ENCODE data around the gene NR6A1.

NR6A1 gene

GRCh38 chr9:124645274-124645673, 125.8 kb downstream of the NR6A1 start:
- H3K4me1 ChIP-seq (ENCODE audit: control insufficient read depth, low read length), result no peaks in the 10 kb centered on the region
- no peak overlapping the region for H3K4me3 ChIP-seq (ENCODE audit: low read length)
- no peaks in the 10 kb centered on the region for H3F3A ChIP-seq (ENCODE audit: control insufficient read depth, insufficient read depth)
- no peaks in the 10 kb centered on the region for H3K9me3 ChIP-seq (ENCODE audit: control insufficient read depth, insufficient read depth, low read length)
- no peak overlapping the region for H3K4me2 ChIP-seq (ENCODE audit: low read length)
- no peaks in the 10 kb centered on the region for H4K20me1 ChIP-seq (ENCODE audit: control insufficient read depth, insufficient read depth, low read depth, low read length)
- no peaks in the 10 kb centered on the region for H3K9me2 ChIP-seq (replicated peaks; ENCODE audit: control insufficient read depth, low read length)
- H3K79me2 ChIP-seq (ENCODE audit: control insufficient read depth, low read length), result no peaks in the 10 kb centered on the region
- no peak overlapping the region for H3K27ac ChIP-seq (ENCODE audit: low read depth, low read length)
- TF ChIP-seq CTCF (IDR thresholded peaks at IDR 0.05; ENCODE audit: low read depth, low read length, poor library complexity, severe bottlenecking), result no peak
- no peak for TF ChIP-seq EZH2phosphoT487 (IDR thresholded peaks at IDR 0.05; ENCODE audit: borderline replicate concordance, low read length)
- H3K27me3 ChIP-seq (ENCODE audit: control insufficient read depth, low read length), result no peaks in the 10 kb centered on the region
- no peaks in the 10 kb centered on the region for H3K36me3 ChIP-seq (ENCODE audit: control insufficient read depth, low read length)

- no peak for TF ChIP-seq EZH2phosphoT487 (IDR thresholded peaks at IDR 0.05; ENCODE audit: borderline replicate concordance, low read length)
- no peak for TF ChIP-seq CTCF (IDR thresholded peaks at IDR 0.05; ENCODE audit: low read depth, low read length, poor library complexity, severe bottlenecking)
- H3K9me3 ChIP-seq (ENCODE audit: control insufficient read depth, insufficient read depth, low read length), result no peaks in the 10 kb centered on the region
Measured at GRCh38 chr9:124639637-124640036, 131.5 kb downstream of the NR6A1 start.

GRCh38 chr9:124635285-124635684, 135.8 kb downstream of the NR6A1 start:
- Histone ChIP-seq H3K27ac (ENCODE audit: low read depth, low read length) (no peak overlapping the region), H3K4me2 (ENCODE audit: low read length) (no peak overlapping the region), H3K36me3 (ENCODE audit: control insufficient read depth, low read length) (no peaks in the 10 kb centered on the region), H4K20me1 (ENCODE audit: control insufficient read depth, insufficient read depth, low read depth, low read length) (no peaks in the 10 kb centered on the region), H3K79me2 (ENCODE audit: control insufficient read depth, low read length) (no peaks in the 10 kb centered on the region), H3F3A (ENCODE audit: control insufficient read depth, insufficient read depth) (no peaks in the 10 kb centered on the region), H3K27me3 (ENCODE audit: control insufficient read depth, low read length) (no peaks in the 10 kb centered on the region), H3K9me2 (replicated peaks; ENCODE audit: control insufficient read depth, low read length) (no peaks in the 10 kb centered on the region), H3K4me1 (ENCODE audit: control insufficient read depth, low read length) (no peaks in the 10 kb centered on the region), H3K9me3 (ENCODE audit: control insufficient read depth, insufficient read depth, low read length) (no peaks in the 10 kb centered on the region), H3K4me3 (ENCODE audit: low read length) (no peak overlapping the region)
- TF ChIP-seq EZH2phosphoT487 (IDR thresholded peaks at IDR 0.05; ENCODE audit: borderline replicate concordance, low read length) (no peak), CTCF (IDR thresholded peaks at IDR 0.05; ENCODE audit: low read depth, low read length, poor library complexity, severe bottlenecking) (no peak)

More at GRCh38 chr9:124639637-124640036, 131.5 kb downstream of the NR6A1 start:
- Histone ChIP-seq H3K27ac (ENCODE audit: low read depth, low read length) (no peak overlapping the region), H3K9me2 (replicated peaks; ENCODE audit: control insufficient read depth, low read length) (no peaks in the 10 kb centered on the region), H3K4me2 (ENCODE audit: low read length) (no peak overlapping the region), H4K20me1 (ENCODE audit: control insufficient read depth, insufficient read depth, low read depth, low read length) (no peaks in the 10 kb centered on the region), H3K27me3 (ENCODE audit: control insufficient read depth, low read length) (no peaks in the 10 kb centered on the region), H3K4me3 (ENCODE audit: low read length) (no peak overlapping the region), H3F3A (ENCODE audit: control insufficient read depth, insufficient read depth) (no peaks in the 10 kb centered on the region), H3K79me2 (ENCODE audit: control insufficient read depth, low read length) (no peaks in the 10 kb centered on the region), H3K4me1 (ENCODE audit: control insufficient read depth, low read length) (no peaks in the 10 kb centered on the region), H3K36me3 (ENCODE audit: control insufficient read depth, low read length) (no peaks in the 10 kb centered on the region)
